K562 (cell line): Measurements from ENCODE around the gene PRKCG. TPM values are rescaled to one million over a fixed set of nuclear protein-coding genes. Genes with fewer than 3 reads are reported as not detected.

Experiments used
- ATAC-seq: fragments of 200-7000 bp; cut with Tn5 transposase; 3 replicates; pipeline ENCODE4 v1.9.1; 2020; ENCODE audit warnings: moderate library complexity
- BruUV-seq: library from RNA; stranded (reverse); fragments of 400-500 nt; replicated peaks from 2 replicates; lab custom pipeline; 2021; lab: Mats Ljungman, UMichigan
- CTCF ChIA-PET: fragments of 300-600 bp; formaldehyde crosslinking; extraction: SDS; loops from one replicate; lab custom pipeline; 2021; ENCODE audit warnings: low intra/inter-chr PET ratio; lab: Yijun Ruan, JAX
- POLR2A ChIA-PET: fragments of 300-600, 350-650 bp; sonication (Branson Sonifier 250); formaldehyde crosslinking; extraction: SDS; loops from one replicate; lab custom pipeline; 2021; ENCODE audit warnings: antibody characterized with exemption, inconsistent platforms; lab: Yijun Ruan, JAX
- DNase-seq, 4 experiments: peaks; one replicate each; pipeline versions ENCODE4 v3.0.0 to v3.0.0-alpha.2; 2011 to 2018; ENCODE audit warnings: low spot score in 3 of 4, mixed read lengths in 3 of 4; ENCODE audit errors: extremely low read depth in 1 of 4
- FAIRE-seq: peaks from 2 replicates; lab custom pipeline; 2011; peaks lifted over from hg19 to GRCh38; lab: Jason Lieb, UNC
- H2AFZ ChIP-seq: 2 replicates; pipeline ENCODE4 v1.6.0; 2011; ENCODE audit warnings: low read depth, low read length, control low read depth, inconsistent platforms
- H3K27ac ChIP-seq: fragments of 200-600 bp; 3 replicates; pipeline ENCODE4 v1.8.0; 2011; ENCODE audit warnings: low read depth, mild to moderate bottlenecking, control low read depth, inconsistent platforms, low read length, moderate library complexity, mixed read lengths; ENCODE audit errors: extremely low read depth
- H3K27me3 ChIP-seq, 2 experiments: fragments of 300-600 bp in 1 of 2; 2 replicates in 1 of 2; 3 replicates in 1 of 2; pipeline versions ENCODE4 v1.6.0 to v1.8.0; 2011; ENCODE audit warnings: inconsistent platforms in 2 of 2, low read length in 2 of 2, mild to moderate bottlenecking in 1 of 2, mixed read lengths in 1 of 2, moderate library complexity in 1 of 2; ENCODE audit not compliant: control insufficient read depth in 2 of 2, insufficient read depth in 2 of 2
- H3K36me3 ChIP-seq: fragments of 300-600 bp; 3 replicates; pipeline ENCODE4 v1.8.0; 2011; ENCODE audit warnings: mild to moderate bottlenecking, low read length, inconsistent platforms; ENCODE audit not compliant: control insufficient read depth, insufficient read depth
- H3K4me1 ChIP-seq, 2 experiments: fragments of 200-600 bp in 1 of 2; replicated peaks in 1 of 2; 2 replicates in 1 of 2; 3 replicates in 1 of 2; pipeline versions ENCODE4 v1.5.1 to v1.8.0; 2011; ENCODE audit warnings: inconsistent platforms in 2 of 2, low read length in 2 of 2, mild to moderate bottlenecking in 1 of 2, mixed read lengths in 1 of 2, moderate library complexity in 1 of 2; ENCODE audit not compliant: control insufficient read depth in 2 of 2, insufficient read depth in 2 of 2
- H3K4me2 ChIP-seq: 2 replicates; pipeline ENCODE4 v1.6.1; 2011; ENCODE audit warnings: low read length, control low read depth, inconsistent platforms, mixed read lengths; ENCODE audit not compliant: insufficient read depth
- H3K4me3 ChIP-seq: fragments of 200-600 bp; sonication (generic), shearing (Covaris generic); 2 replicates; pipeline ENCODE4 v1.5.1; 2016; ENCODE audit warnings: control low read depth, inconsistent platforms
- H3K79me2 ChIP-seq: fragments of 200-600 bp; 3 replicates; pipeline ENCODE4 v1.8.0; 2011; ENCODE audit warnings: low read length, inconsistent platforms; ENCODE audit not compliant: control insufficient read depth, insufficient read depth
- H3K9ac ChIP-seq, 2 experiments: 2 replicates each; pipeline versions ENCODE4 v1.6.0 to v1.6.1; 2011; ENCODE audit warnings: low read depth in 2 of 2, low read length in 2 of 2, control low read depth in 1 of 2, inconsistent platforms in 1 of 2, mild to moderate bottlenecking in 1 of 2, mixed read lengths in 1 of 2; ENCODE audit not compliant: insufficient read depth in 1 of 2
- H3K9me1 ChIP-seq: one replicate; pipeline ENCODE4 v1.6.0; 2011; ENCODE audit warnings: inconsistent platforms, mild to moderate bottlenecking, low read length, moderate library complexity; ENCODE audit not compliant: control insufficient read depth, insufficient read depth
- H3K9me3 ChIP-seq: replicated peaks from 2 replicates; pipeline ENCODE4 v1.5.1; 2011; ENCODE audit warnings: low read depth, low read length, inconsistent platforms; ENCODE audit not compliant: control insufficient read depth, insufficient read depth
- H4K20me1 ChIP-seq: replicated peaks from 2 replicates; pipeline ENCODE4 v1.6.1; 2011; ENCODE audit warnings: low read length, inconsistent platforms, mixed read lengths; ENCODE audit not compliant: control insufficient read depth, insufficient read depth
- CBX3 ChIP-seq, 2 experiments: IDR thresholded peaks; 1 replicate in 1 of 2; 2 replicates in 1 of 2; pipeline ENCODE4 v1.6.1; 2012; ENCODE audit warnings: inconsistent platforms in 2 of 2, low read length in 2 of 2, borderline replicate concordance in 1 of 2, control low read depth in 1 of 2
- CCAR2 ChIP-seq: fragments of 200-400 bp; formaldehyde crosslinking; IDR thresholded peaks from 2 replicates; pipeline ENCODE4 v1.6.1; 2017; ENCODE audit warnings: mild to moderate bottlenecking, low read depth, low read length
- EGR1 ChIP-seq: fragments of 450-650 bp; conservative IDR thresholded peaks from 2 replicates; pipeline ENCODE4 v1.6.1; 2017; ENCODE audit warnings: mild to moderate bottlenecking
- XRCC5 ChIP-seq: fragments of 200-400 bp; formaldehyde crosslinking; IDR thresholded peaks from 2 replicates; pipeline ENCODE4 v1.6.1; 2017; ENCODE audit warnings: low read depth, mild to moderate bottlenecking, low read length
- ZFX ChIP-seq: sonication (generic); formaldehyde crosslinking; IDR thresholded peaks from 2 replicates; pipeline ENCODE4 v1.8.0; 2022; ENCODE audit warnings: mild to moderate bottlenecking, missing genetic modification reagents, moderate library complexity
- WGBS: fragments of 100-300 bp; shearing (Covaris generic); methylation state at CpG from one replicate; pipeline ENCODE4 v1.1.6; 2016; ENCODE audit warnings: low coverage, mixed read lengths; ENCODE audit not compliant: insufficient coverage; ENCODE audit errors: missing lambda C conversion rate; 5-methylcytosine and 5-hydroxymethylcytosine counted together
- in situ Hi-C: fragments of 300-500 bp; cut with MboI; formaldehyde crosslinking; loops from 4 replicates; pipeline ENCODE4 v1.15.0; 2018; ENCODE audit warnings: inconsistent platforms, mixed read lengths
- intact Hi-C: fragments of 100-400 bp; cut with micrococcal nuclease; formaldehyde crosslinking; loops from 2 replicates; pipeline ENCODE4 v1.14.2; 2022
- polyA plus RNA-seq, 8 experiments: library from polyadenylated mRNA; depleted of rRNA in 4 of 8; stranded (reverse) in 5 of 8; unstranded in 3 of 8; fragments of >200 nt; fragmentation: Nextera tagmentation in 2 of 8; fragmentation: Illumina TruSeq in 1 of 8; extraction: Ambion mirVana in 2 of 8; extraction: Trizol in 1 of 8; gene quantifications; 2 replicates each; pipeline versions ENCODE4 v1.2.1 to v1.2.3, GENCODE V29; 2011 to 2014; ENCODE audit warnings: inconsistent platforms in 1 of 8, missing spikeins in 1 of 8
- total RNA-seq, 7 experiments: library from RNA; depleted of rRNA in 6 of 7; stranded (reverse); fragments of >200 nt in 6 of 7; fragmentation: Illumina TruSeq in 2 of 7; extraction: Trizol in 2 of 7; gene quantifications; 2 replicates each; pipeline versions ENCODE4 v1.2.1 to v1.2.3, GENCODE V29; 2011 to 2021; ENCODE audit warnings: low replicate concordance in 1 of 7
- TF ChIP-seq, protein P1 (sequence below): sonication (generic); formaldehyde crosslinking; IDR thresholded peaks from 2 replicates; pipeline ENCODE4 v1.8.1; 2022; ENCODE audit warnings: missing genetic modification reagents

Gene PRKCG
- total and polyA plus RNA-seq, 9 of the 15 experiments (the other 6 are each of a cell fraction or from before 2014, with no cell fraction given) = not detected

DNA sequence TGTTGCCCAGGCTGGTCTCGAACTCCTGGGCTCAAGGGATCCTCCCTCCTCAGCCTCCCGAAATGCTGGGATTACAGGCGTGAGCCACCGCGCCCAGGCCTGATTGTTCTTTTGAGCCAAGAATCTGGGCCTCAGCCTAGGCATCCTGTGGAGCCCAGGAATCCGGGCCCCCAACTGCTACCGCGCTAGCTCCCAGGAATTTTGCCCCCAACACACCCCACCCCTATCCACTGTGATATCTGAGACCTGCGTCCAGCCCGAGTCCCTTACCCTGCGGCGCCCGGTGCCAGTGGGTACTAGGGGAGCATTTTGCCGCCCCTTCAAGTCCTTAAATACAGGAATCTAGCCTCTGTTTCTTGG, 15.2 kb upstream of the PRKCG start:
- peak overlapping the region; percentile 40 for H3K4me3 ChIP-seq
- DNase-seq = no peak
- peaks cover 7 to 20% of the 10 kb centered on the region in 2 experiments; a peak in 3 of 5 replicates for H3K27me3 ChIP-seq
- H3K9me1 ChIP-seq = peaks cover 4% of the 10 kb centered on the region
- peak overlapping the region; percentile 61 to 84; a peak in 3 of 4 replicates for H3K9ac ChIP-seq
- in situ Hi-C loops (no loop called here), intact Hi-C loops (no loop called here)
- FAIRE-seq = no peak
- ChIA-PET POLR2A (interaction anchor here (1.0 to 2.6 kb wide), 3 partner anchors 11 to 23 kb away, joined by 3 to 27 read pairs (median 4); no protein-coding TSS in a partner anchor), CTCF (no interaction called here)
- no TSS peak for BruUV-seq
- peak overlapping the region; percentile 61 for H2AFZ ChIP-seq
- H3K4me1 ChIP-seq = peaks cover 27 to 51% of the 10 kb centered on the region in 2 experiments; a peak in 4 of 5 replicates
- 84% methylated on average over 14 of the region's 14 CpGs for WGBS
- H3K79me2 ChIP-seq = peaks cover 31% of the 10 kb centered on the region
- H3K4me2 ChIP-seq = peak overlapping the region; percentile 69
- H3K27ac ChIP-seq = peak overlapping the region; percentile 76; the same call in 2 of the 3 replicates
- TF ChIP-seq EGR1 (no peak), CBX3 (IDR thresholded peaks at IDR 0.05; ENCODE audit: borderline replicate concordance in 1 of 2, low read length in 2 of 2) (no peak), CCAR2 (no peak), XRCC5 (no peak), ZFX (0 out of 2 replicates have a peak, but pooled peaks have one; percentile 14)
- TF ChIP-seq, protein P1, sequence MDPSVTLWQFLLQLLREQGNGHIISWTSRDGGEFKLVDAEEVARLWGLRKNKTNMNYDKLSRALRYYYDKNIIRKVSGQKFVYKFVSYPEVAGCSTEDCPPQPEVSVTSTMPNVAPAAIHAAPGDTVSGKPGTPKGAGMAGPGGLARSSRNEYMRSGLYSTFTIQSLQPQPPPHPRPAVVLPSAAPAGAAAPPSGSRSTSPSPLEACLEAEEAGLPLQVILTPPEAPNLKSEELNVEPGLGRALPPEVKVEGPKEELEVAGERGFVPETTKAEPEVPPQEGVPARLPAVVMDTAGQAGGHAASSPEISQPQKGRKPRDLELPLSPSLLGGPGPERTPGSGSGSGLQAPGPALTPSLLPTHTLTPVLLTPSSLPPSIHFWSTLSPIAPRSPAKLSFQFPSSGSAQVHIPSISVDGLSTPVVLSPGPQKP (CRISPR knock-in tag) = no peak
- 0 out of 2 replicates have a peak, but pooled peaks cover 5% of the 10 kb centered on the region for H4K20me1 ChIP-seq
- ATAC-seq = no peak
- H3K9me3 ChIP-seq = no peaks in the 10 kb centered on the region
- H3K36me3 ChIP-seq = peaks cover 8% of the 10 kb centered on the region; the same call in 2 of the 3 replicates
